HG03103 (cell line): ENCODE measurements around the gene FOXL2NB.
A peak's percentile ranks its signal among the peaks of the same experiment; 100 is the strongest.
"Not testable (repeated sequence)": the region's sequence is repeated elsewhere in the genome, so short reads cannot be mapped to it uniquely, and the experiment has no call there.

Experiments used
- ATAC-seq: cut with Tn5 transposase; IDR thresholded peaks from one replicate; pipeline ENCODE4 v1.9.1; 2021; ENCODE audit warnings: low read depth; ENCODE audit not compliant: unreplicated experiment

Gene FOXL2NB

GRCh38 chr3:138946663-138947494, at the start of gene FOXL2NB, which contains the start of gene FOXL2:
TSS of gene FOXL2NB (plus strand) at chr3:138947217. CDS start at chr3:138947365, 148 bp downstream.
TSS of gene FOXL2 (minus strand) at chr3:138947137. CDS start at chr3:138946722, 415 bp downstream.
- ATAC-seq = no peak

GRCh38 chr3:138898301-138898700, 48.7 kb upstream of the FOXL2NB start:
- no peak for ATAC-seq

- no peak for ATAC-seq
Measured at GRCh38 chr3:138898708-138899107, 48.3 kb upstream of the FOXL2NB start.

- no peak for ATAC-seq
Measured at GRCh38 chr3:138899351-138899991, 47.5 kb upstream of the FOXL2NB start.

DNA sequence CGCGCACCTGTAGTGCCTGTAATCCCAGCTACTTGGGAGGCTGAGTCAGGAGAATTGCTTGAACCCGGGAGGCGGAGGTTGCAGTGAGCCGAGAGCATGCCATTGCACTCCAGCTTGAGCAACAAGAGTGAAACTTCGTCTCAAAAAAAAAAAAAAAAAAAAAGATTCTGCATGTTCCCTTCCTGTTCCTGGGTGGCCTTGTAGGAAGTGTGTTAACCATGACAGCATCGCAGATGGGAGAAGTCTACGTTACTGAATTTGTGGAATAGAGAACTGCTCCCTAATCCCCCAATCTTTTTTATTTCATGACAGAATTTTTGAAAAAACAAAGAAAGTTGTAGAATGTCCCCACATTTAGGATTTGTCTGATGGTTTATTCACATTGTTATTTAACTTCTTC, 45.5 kb upstream of the FOXL2NB start:
- ATAC-seq = no peak

GRCh38 chr3:138902171-138902570, 44.8 kb upstream of the FOXL2NB start:
- no peak for ATAC-seq

DNA sequence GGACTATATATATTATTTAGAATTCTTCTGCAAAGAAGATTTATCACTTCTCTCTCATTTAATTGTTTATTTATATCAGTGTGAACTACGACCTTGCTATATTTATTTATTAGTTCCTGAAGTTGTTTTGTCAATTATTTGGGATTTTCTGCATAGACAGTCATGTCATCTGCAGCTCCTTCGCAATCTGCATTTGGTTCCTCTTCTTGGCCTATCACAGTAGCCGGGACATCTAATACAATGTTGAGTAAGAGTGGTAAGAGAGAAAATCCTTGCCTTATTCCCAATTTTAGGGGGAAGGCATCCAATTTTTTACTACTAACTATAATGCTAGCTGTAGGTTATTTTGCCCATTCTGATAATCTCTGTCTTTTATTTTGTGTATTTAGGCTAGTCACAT, 39.5 kb upstream of the FOXL2NB start:
- ATAC-seq = no peak

GRCh38 chr3:138908846-138909245, 38.2 kb upstream of the FOXL2NB start:
- ATAC-seq = no peak

DNA sequence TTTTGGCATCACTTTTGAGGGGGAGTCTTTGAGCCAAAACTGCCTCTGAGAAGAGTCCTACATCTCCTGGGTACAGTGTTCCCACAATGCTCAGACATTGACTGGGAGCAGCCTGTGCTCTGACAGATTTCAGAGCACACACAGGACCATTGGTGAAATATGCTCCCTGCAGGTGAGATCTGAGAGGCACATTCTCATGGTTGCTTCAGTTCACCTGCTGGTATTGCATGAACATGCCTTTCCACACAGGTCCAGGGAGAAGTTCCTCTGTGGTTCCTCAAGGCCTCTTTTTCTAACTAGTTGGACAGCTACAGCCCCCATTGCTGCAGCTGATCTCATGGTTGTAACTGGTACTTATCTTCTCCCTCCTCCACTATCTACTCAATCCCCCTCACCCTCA, 37.1 kb upstream of the FOXL2NB start:
- ATAC-seq = no peak

- ATAC-seq = no peak
Measured at GRCh38 chr3:138911621-138912020, 35.4 kb upstream of the FOXL2NB start.

- ATAC-seq = no peak
Measured at GRCh38 chr3:138912237-138912636, 34.8 kb upstream of the FOXL2NB start.

GRCh38 chr3:138913766-138914165, 33.3 kb upstream of the FOXL2NB start:
- no peak for ATAC-seq

- peak; percentile 10 for ATAC-seq
Measured at GRCh38 chr3:138914870-138915502, 32.0 kb upstream of the FOXL2NB start.

- ATAC-seq = peak; percentile 82
Measured at GRCh38 chr3:138915503-138916498, 31.2 kb upstream of the FOXL2NB start.

GRCh38 chr3:138916824-138917223, 30.2 kb upstream of the FOXL2NB start:
- ATAC-seq = no peak

DNA sequence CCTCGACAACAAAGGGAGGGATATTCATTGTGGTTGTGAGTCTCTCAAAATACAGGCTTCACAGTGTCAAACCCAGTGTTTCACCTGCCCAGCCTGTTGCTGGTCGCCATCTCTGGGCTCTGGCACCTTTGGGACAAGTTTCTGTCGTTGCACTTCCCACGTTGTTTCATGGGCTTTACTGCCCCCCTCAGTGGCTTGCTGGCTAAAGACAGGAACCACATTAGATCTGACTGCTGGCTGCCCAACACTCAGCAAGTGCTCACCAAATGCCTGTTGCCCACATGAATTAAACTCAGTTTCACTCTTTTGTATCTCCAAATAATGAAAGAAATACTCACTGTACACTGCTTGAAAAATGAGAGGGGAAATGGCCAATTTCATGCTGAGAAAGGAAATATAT, 27.7 kb upstream of the FOXL2NB start:
- ATAC-seq = no peak

DNA sequence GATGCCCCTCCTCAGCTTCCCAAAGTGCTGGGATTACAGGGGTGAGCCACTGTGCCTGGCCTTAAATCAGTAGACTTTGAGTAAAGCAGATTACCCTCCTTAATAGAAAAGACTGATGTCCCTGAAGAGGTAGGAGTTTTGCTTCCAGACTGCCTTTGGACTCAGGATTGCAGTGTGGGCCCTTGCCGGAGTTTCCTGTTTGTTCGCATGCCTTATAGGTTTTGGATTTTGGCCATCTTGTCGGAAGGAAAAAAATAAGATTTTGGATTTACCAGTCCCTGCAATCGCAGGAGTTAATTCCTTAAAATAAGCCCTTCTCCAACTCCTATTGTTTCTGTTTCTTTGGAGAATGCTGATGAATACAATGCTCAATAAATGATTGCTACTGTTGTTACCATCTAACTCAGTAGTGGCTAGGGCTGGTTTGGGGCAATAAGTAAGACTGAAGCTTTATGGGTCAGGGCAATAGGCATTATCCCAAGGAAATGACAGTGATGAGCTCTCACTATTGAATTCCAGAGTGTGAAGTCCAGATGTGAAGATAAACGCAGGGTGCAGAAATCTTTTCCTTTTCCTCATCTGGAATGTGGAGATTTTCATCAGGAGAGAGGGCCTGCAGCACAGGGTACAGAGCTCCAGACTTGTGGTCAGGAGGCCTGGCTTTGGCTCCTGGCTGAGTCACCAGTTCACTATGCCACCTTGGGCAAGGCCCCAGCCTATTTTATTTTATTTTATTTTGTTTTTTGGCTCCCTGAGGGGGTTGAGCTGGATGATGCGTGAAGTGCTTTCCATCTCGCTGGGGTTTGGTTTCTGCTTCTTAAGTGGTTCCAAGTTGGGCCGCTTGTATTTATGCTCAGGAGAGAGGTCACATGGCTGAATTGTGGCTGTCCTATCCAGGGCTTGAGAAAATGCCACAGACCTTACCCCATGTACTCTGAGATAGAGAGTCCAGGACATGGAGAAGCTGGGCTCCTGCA, 25.4 kb upstream of the FOXL2NB start:
- no peak for ATAC-seq

DNA sequence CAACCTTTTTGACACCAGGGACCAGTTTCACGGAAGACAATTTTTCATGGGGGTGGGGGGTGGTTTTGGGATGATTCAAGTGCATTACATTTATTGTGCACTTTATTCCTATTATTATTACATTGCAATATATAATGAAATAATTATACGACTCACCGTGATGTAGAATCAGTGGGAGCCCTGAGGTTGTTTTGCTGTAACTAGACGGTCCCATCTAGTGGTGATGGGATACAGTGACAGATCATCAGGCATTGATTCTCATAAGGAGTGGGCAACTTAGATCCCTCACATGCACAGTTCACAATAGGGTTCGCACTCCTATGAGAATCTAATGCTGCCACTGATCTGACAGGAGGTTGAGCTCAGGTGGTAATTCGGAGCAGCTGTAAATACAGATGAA, 24.6 kb upstream of the FOXL2NB start:
- not testable (repeated sequence) for ATAC-seq

GRCh38 chr3:138923531-138923994, 23.5 kb upstream of the FOXL2NB start:
- peak; percentile 73 for ATAC-seq
